ENCODE results near the gene MAZ. TPM values are rescaled to one million over a fixed set of nuclear protein-coding genes. Genes with fewer than 3 reads are reported as not detected.
A peak's percentile ranks its signal among the peaks of the same experiment; 100 is the strongest.

The MAZ gene
- total and polyA plus RNA-seq, 2 of the 13 experiments (the other 11 are each of a cell fraction or from before 2014, with no cell fraction given) = 203 to 277 TPM

DNA sequence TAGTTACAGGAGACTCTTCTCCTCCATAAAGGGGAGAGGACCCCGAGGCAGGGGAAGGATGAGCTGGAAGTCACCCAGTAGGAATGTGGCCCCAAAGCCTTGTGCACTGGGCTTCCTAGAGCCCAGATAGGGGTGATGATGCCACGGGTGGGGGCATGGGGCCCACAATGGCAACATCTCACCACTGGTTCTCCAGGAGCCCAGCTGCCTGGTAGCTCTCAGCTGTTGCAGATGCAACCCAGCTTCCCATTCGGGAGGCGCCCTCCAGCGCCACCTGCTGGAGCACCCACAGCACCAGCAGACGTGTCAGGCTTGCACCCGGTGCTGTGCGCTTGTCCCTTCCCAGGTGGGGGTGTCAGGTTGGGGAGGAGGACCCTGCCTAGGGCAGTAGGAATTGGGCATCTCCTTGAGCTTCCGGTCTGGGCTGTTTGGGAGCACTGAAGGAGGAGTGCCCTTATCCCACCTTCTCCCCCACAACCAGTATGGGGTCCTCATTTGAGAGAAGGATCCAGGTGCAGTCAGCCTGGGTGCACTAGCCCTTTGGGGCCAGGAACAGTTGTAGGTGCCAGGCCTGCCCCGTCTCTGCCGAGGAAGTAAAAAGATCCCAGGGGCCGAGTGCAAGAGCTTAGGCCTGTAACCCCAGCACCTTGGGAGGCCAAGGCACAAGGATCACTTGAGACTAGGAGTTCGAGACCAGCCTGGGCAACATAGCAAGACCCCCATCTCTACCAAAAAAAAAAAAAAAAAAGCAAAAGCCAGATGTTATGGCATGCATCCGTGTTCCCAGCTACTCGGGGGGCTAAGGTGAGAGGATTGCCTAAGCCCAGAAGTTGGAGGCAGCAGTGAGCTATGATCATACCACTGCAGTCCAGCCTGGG is 42.3 kb downstream of the MAZ start (continued):
- TF ChIP-seq, protein P1, sequence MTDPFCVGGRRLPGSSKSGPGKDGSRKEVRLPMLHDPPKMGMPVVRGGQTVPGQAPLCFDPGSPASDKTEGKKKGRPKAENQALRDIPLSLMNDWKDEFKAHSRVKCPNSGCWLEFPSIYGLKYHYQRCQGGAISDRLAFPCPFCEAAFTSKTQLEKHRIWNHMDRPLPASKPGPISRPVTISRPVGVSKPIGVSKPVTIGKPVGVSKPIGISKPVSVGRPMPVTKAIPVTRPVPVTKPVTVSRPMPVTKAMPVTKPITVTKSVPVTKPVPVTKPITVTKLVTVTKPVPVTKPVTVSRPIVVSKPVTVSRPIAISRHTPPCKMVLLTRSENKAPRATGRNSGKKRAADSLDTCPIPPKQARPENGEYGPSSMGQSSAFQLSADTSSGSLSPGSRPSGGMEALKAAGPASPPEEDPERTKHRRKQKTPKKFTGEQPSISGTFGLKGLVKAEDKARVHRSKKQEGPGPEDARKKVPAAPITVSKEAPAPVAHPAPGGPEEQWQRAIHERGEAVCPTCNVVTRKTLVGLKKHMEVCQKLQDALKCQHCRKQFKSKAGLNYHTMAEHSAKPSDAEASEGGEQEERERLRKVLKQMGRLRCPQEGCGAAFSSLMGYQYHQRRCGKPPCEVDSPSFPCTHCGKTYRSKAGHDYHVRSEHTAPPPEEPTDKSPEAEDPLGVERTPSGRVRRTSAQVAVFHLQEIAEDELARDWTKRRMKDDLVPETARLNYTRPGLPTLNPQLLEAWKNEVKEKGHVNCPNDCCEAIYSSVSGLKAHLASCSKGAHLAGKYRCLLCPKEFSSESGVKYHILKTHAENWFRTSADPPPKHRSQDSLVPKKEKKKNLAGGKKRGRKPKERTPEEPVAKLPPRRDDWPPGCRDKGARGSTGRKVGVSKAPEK (CRISPR knock-in tag; IDR thresholded peaks at IDR 0.05; ENCODE audit: borderline replicate concordance) = no peak
- TF ChIP-seq KLF11 (CRISPR knock-in tag; IDR thresholded peaks at IDR 0.05) (peak; percentile 78; the same call in 1 of the 2 replicates), ZNF773 (CRISPR knock-in tag; IDR thresholded peaks at IDR 0.05; ENCODE audit: borderline replicate concordance) (no peak), KDM5A (IDR thresholded peaks at IDR 0.05; ENCODE audit: borderline replicate concordance, low read length) (no peak), RBAK (CRISPR knock-in tag; IDR thresholded peaks at IDR 0.05) (no peak), HMG20B (CRISPR knock-in tag; conservative IDR thresholded peaks at IDR 0.05) (no peak), RAD21 (CRISPR knock-in tag; IDR thresholded peaks at IDR 0.05) (peak; percentile 98), TSC22D2 (CRISPR knock-in tag; IDR thresholded peaks at IDR 0.05; ENCODE audit: borderline replicate concordance) (no peak; the same call in 1 of the 2 replicates), ZNF740 (CRISPR knock-in tag; IDR thresholded peaks at IDR 0.05) (peak; percentile 72; the same call in 1 of the 2 replicates), U2AF2 (IDR thresholded peaks at IDR 0.05; ENCODE audit: low read depth, low read length) (no peak), ZFP36 (IDR thresholded peaks at IDR 0.05; ENCODE audit: borderline replicate concordance, low read depth, low read length, partially characterized antibody) (no peak), NR2F1 (CRISPR knock-in tag; IDR thresholded peaks at IDR 0.05) (no peak), TARDBP (CRISPR knock-in tag; IDR thresholded peaks at IDR 0.05) (0 out of 2 replicates have a peak, but pooled peaks have one; percentile 53), HMGA1 (CRISPR knock-in tag; conservative IDR thresholded peaks at IDR 0.05) (no peak), EP300 (IDR thresholded peaks at IDR 0.05; ENCODE audit: low read depth in 2 of 2, low read length in 2 of 2) (no peak), EP300 (CRISPR knock-in tag; IDR thresholded peaks at IDR 0.05; ENCODE audit: borderline replicate concordance) (no peak), ZNF709 (CRISPR knock-in tag; IDR thresholded peaks at IDR 0.05) (no peak), KLF13 (CRISPR knock-in tag; IDR thresholded peaks at IDR 0.05) (no peak), ERF (CRISPR knock-in tag; IDR thresholded peaks at IDR 0.05) (peak; percentile 65; the same call in 1 of the 2 replicates), SKI (IDR thresholded peaks at IDR 0.05; ENCODE audit: partially characterized antibody) (peak; percentile 22), NBN (conservative IDR thresholded peaks at IDR 0.05) (no peak), NRL (CRISPR knock-in tag; IDR thresholded peaks at IDR 0.05; ENCODE audit: borderline replicate concordance) (no peak), FOXA3 (CRISPR knock-in tag; IDR thresholded peaks at IDR 0.05) (0 out of 2 replicates have a peak, but pooled peaks have one; percentile 48), MEIS1 (CRISPR knock-in tag; IDR thresholded peaks at IDR 0.05; ENCODE audit: borderline replicate concordance) (no peak; the same call in 1 of the 2 replicates)
- TF ChIP-seq, protein P2, sequence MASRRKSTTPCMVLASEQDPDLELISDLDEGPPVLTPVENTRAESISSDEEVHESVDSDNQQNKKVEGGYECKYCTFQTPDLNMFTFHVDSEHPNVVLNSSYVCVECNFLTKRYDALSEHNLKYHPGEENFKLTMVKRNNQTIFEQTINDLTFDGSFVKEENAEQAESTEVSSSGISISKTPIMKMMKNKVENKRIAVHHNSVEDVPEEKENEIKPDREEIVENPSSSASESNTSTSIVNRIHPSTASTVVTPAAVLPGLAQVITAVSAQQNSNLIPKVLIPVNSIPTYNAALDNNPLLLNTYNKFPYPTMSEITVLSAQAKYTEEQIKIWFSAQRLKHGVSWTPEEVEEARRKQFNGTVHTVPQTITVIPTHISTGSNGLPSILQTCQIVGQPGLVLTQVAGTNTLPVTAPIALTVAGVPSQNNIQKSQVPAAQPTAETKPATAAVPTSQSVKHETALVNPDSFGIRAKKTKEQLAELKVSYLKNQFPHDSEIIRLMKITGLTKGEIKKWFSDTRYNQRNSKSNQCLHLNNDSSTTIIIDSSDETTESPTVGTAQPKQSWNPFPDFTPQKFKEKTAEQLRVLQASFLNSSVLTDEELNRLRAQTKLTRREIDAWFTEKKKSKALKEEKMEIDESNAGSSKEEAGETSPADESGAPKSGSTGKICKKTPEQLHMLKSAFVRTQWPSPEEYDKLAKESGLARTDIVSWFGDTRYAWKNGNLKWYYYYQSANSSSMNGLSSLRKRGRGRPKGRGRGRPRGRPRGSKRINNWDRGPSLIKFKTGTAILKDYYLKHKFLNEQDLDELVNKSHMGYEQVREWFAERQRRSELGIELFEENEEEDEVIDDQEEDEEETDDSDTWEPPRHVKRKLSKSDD (CRISPR knock-in tag; IDR thresholded peaks at IDR 0.05; ENCODE audit: low read depth) = no peak

Measured in HepG2 (cell line).